ENCODE results near the gene AFG1L.

DNA sequence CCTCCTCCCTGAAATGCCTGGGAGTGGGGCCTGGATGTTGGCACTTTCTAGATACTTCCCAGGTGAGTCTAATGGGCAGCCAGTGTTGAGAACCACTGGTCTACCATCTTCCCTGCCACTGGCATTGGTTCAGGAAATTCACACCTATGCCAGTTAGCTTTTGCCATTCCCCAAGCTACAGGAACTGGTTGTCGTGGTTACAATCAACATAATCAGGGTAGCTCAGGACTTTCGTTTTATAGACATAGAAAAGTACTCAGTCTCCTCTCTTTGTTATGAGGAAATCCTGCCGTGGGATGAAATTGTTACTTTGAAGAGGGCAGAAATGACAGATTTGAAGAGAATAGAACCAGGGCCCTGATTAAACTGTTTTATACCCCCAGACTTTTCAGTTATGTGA is 137.9 kb downstream of the AFG1L start:
- TF ChIP-seq SP1 (IDR thresholded peaks at IDR 0.05) (no peak), ELF4 (IDR thresholded peaks at IDR 0.05) (no peak), TARDBP (IDR thresholded peaks at IDR 0.05) (no peak)

Data from HEK293T (cell line).